OCI-LY3 (cell line): ENCODE results near the gene C1GALT1.
"Not testable (repeated sequence)": the region's sequence is repeated elsewhere in the genome, so short reads cannot be mapped to it uniquely, and the experiment has no call there.

Experiments used
- H2AFZ ChIP-seq: fragments of 200-600, 300-600 bp; shearing (Covaris generic); 2 replicates; pipeline ENCODE4 v1.6.0; 2014; ENCODE audit warnings: antibody characterized with exemption, low read depth, low read length
- H3K27ac ChIP-seq: fragments of 200-600, 300-600 bp; sonication (generic); 2 replicates; pipeline ENCODE4 v1.5.1; 2014; ENCODE audit warnings: mild to moderate bottlenecking, low read length, moderate library complexity, mixed read lengths
- H3K27me3 ChIP-seq: fragments of 200-600, 300-600 bp; sonication (generic); 2 replicates; pipeline ENCODE4 v1.6.1; 2014; ENCODE audit warnings: low read depth, low read length, mixed read lengths
- H3K36me3 ChIP-seq: fragments of 200-600, 300-600 bp; sonication (generic); replicated peaks from 2 replicates; pipeline ENCODE3; 2014; ENCODE audit warnings: low read depth, low read length, mixed read lengths
- H3K4me1 ChIP-seq: fragments of 300-600, 200-600 bp; sonication (generic); 2 replicates; pipeline ENCODE4 v1.6.1; 2014; ENCODE audit warnings: low read length, mixed read lengths
- H3K4me2 ChIP-seq: fragments of 200-600, 300-600 bp; sonication (generic); 2 replicates; pipeline ENCODE4 v1.6.1; 2014; ENCODE audit warnings: low read length, mixed read lengths
- H3K4me3 ChIP-seq: fragments of 300-600, 200-600 bp; sonication (generic); 2 replicates; pipeline ENCODE4 v1.5.1; 2014; ENCODE audit warnings: antibody characterized with exemption, mild to moderate bottlenecking, low read length, moderate library complexity
- H3K79me2 ChIP-seq: fragments of 300-600, 200-600 bp; shearing (Covaris generic); 2 replicates; pipeline ENCODE4 v1.6.1; 2014; ENCODE audit warnings: mild to moderate bottlenecking, low read length, mixed read lengths
- H3K9ac ChIP-seq: fragments of 300-600, 200-600 bp; shearing (Covaris generic); 2 replicates; pipeline ENCODE4 v1.6.0; 2014; ENCODE audit warnings: mild to moderate bottlenecking, low read length, moderate library complexity
- H3K9me3 ChIP-seq: fragments of 200-600, 300-600 bp; shearing (Covaris generic); 2 replicates; pipeline ENCODE4 v1.6.1; 2014; ENCODE audit warnings: low read length, mixed read lengths; ENCODE audit not compliant: insufficient read depth
- H4K20me1 ChIP-seq: fragments of 200-600, 300-600 bp; sonication (generic); 2 replicates; pipeline ENCODE4 v1.6.1; 2016; ENCODE audit warnings: low read length, mixed read lengths; ENCODE audit not compliant: insufficient read depth
- CTCF ChIP-seq: fragments of 200-600, 300-600 bp; sonication (generic); IDR thresholded peaks from 2 replicates; pipeline ENCODE4 v1.5.1; 2014; ENCODE audit warnings: antibody characterized with exemption, low read length, low read depth
- EZH2phosphoT487 ChIP-seq: fragments of 200-600 bp; shearing (Covaris generic); IDR thresholded peaks from 2 replicates; pipeline ENCODE4 v1.6.1; 2018; ENCODE audit warnings: antibody characterized with exemption, mixed run types, low read depth

C1GALT1 gene

GRCh38 chr7:7148798-7149481 is 33.4 kb upstream of the C1GALT1 start:
- H3K27me3 ChIP-seq: no peaks in the 10 kb centered on the region
- H3K9ac ChIP-seq: no peak overlapping the region
- no peaks in the 10 kb centered on the region for H3K9me3 ChIP-seq
- H2AFZ ChIP-seq: no peak overlapping the region
- H3K79me2 ChIP-seq: no peaks in the 10 kb centered on the region
- TF ChIP-seq CTCF: no peak
- no peak for TF ChIP-seq EZH2phosphoT487
- H3K36me3 ChIP-seq: no peaks in the 10 kb centered on the region
- no peak overlapping the region for H3K27ac ChIP-seq
- H3K4me3 ChIP-seq: no peak overlapping the region
- H3K4me1 ChIP-seq: no peaks in the 10 kb centered on the region
- no peaks in the 10 kb centered on the region for H4K20me1 ChIP-seq
- no peak overlapping the region for H3K4me2 ChIP-seq

GRCh38 chr7:7151285-7151684 is 31.1 kb upstream of the C1GALT1 start:
- H3K27ac ChIP-seq: no peak overlapping the region
- H3K27me3 ChIP-seq: no peaks in the 10 kb centered on the region
- no peak overlapping the region for H3K4me3 ChIP-seq
- H4K20me1 ChIP-seq: no peaks in the 10 kb centered on the region
- H3K4me1 ChIP-seq: no peaks in the 10 kb centered on the region
- H2AFZ ChIP-seq: no peak overlapping the region
- H3K79me2 ChIP-seq: no peaks in the 10 kb centered on the region
- no peak overlapping the region for H3K4me2 ChIP-seq
- H3K36me3 ChIP-seq: no peaks in the 10 kb centered on the region
- no peaks in the 10 kb centered on the region for H3K9me3 ChIP-seq
- no peak overlapping the region for H3K9ac ChIP-seq
- TF ChIP-seq CTCF (no peak), EZH2phosphoT487 (no peak)

GRCh38 chr7:7151865-7152264 is 30.5 kb upstream of the C1GALT1 start:
- Histone ChIP-seq H4K20me1 (no peaks in the 10 kb centered on the region), H2AFZ (no peak overlapping the region), H3K9me3 (no peaks in the 10 kb centered on the region), H3K27ac (no peak overlapping the region), H3K4me1 (no peaks in the 10 kb centered on the region), H3K27me3 (no peaks in the 10 kb centered on the region), H3K4me2 (no peak overlapping the region), H3K36me3 (no peaks in the 10 kb centered on the region), H3K9ac (no peak overlapping the region), H3K79me2 (no peaks in the 10 kb centered on the region), H3K4me3 (no peak overlapping the region)
- no peak for TF ChIP-seq EZH2phosphoT487

- Histone ChIP-seq H3K79me2 (no peaks in the 10 kb centered on the region), H3K36me3 (no peaks in the 10 kb centered on the region), H3K27me3 (no peaks in the 10 kb centered on the region), H3K9ac (no peak overlapping the region), H3K4me3 (no peak overlapping the region), H3K4me1 (no peaks in the 10 kb centered on the region), H3K27ac (no peak overlapping the region), H2AFZ (no peak overlapping the region), H4K20me1 (no peaks in the 10 kb centered on the region), H3K4me2 (no peak overlapping the region), H3K9me3 (no peaks in the 10 kb centered on the region)
- TF ChIP-seq EZH2phosphoT487 (no peak), CTCF (no peak)
These were observed 30.0 kb upstream of the C1GALT1 start for GRCh38 chr7:7152315-7152714.

- H4K20me1 ChIP-seq: not testable (repeated sequence)
These were observed 28.0 kb upstream of the C1GALT1 start for GRCh38 chr7:7154355-7154754.

More at GRCh38 chr7:7154355-7154754, 28.0 kb upstream of the C1GALT1 start:
- not testable (repeated sequence) for H3K27ac ChIP-seq, H3K36me3 ChIP-seq, H3K4me1 ChIP-seq, H3K4me2 ChIP-seq, H2AFZ ChIP-seq, H3K27me3 ChIP-seq, H3K9me3 ChIP-seq, H3K79me2 ChIP-seq, H3K4me3 ChIP-seq, H3K9ac ChIP-seq
